K562 (cell line): ENCODE results near the gene PPM1N. TPM values are rescaled to one million over a fixed set of nuclear protein-coding genes. Genes with fewer than 3 reads are reported as not detected.

Source experiments
- BRD4 ChIP-seq: fragments of 200-600 bp; sonication (generic); IDR thresholded peaks from 2 replicates; pipeline ENCODE4 v1.6.1; 2017; ENCODE audit warnings: inconsistent platforms
- CBX3 ChIP-seq, 2 experiments: IDR thresholded peaks; 1 replicate in 1 of 2; 2 replicates in 1 of 2; pipeline ENCODE4 v1.6.1; 2012; ENCODE audit warnings: inconsistent platforms in 2 of 2, low read length in 2 of 2, borderline replicate concordance in 1 of 2, control low read depth in 1 of 2
- CBX5 ChIP-seq: IDR thresholded peaks from 2 replicates; pipeline ENCODE4 v1.6.1; 2014; ENCODE audit warnings: low read depth, borderline replicate concordance
- ERF ChIP-seq: fragments of 450-650 bp; formaldehyde crosslinking; IDR thresholded peaks from 2 replicates; pipeline ENCODE4 v1.4.0; 2020; ENCODE audit warnings: mild to moderate bottlenecking, mixed read lengths
- GABPB2 ChIP-seq: fragments of 250-450 bp; sonication (Bioruptor Pico); conservative IDR thresholded peaks from 2 replicates; pipeline ENCODE4 v1.5.1; 2021; ENCODE audit warnings: mild to moderate bottlenecking
- GATAD2A ChIP-seq: fragments of 450-650 bp; IDR thresholded peaks from 2 replicates; pipeline ENCODE4 v1.6.1; 2017
- HCFC1 ChIP-seq: IDR thresholded peaks from 2 replicates; pipeline ENCODE4 v1.6.1; 2012; ENCODE audit warnings: low read depth, low read length, improper control_type of control experiment
- IRF2 ChIP-seq: sonication (generic); formaldehyde crosslinking; IDR thresholded peaks from 2 replicates; pipeline ENCODE4 v1.8.1; 2022; ENCODE audit warnings: mild to moderate bottlenecking, missing genetic modification reagents
- KAT8 ChIP-seq: fragments of 450-650 bp; IDR thresholded peaks from 2 replicates; pipeline ENCODE4 v1.6.1; 2016; ENCODE audit warnings: low read depth, mild to moderate bottlenecking
- NR2C1 ChIP-seq, 2 experiments: fragments of 450-650 bp; IDR thresholded peaks; 2 replicates each; pipeline ENCODE4 v1.6.1; 2017; ENCODE audit warnings: mild to moderate bottlenecking in 2 of 2, antibody characterized with exemption in 1 of 2, inconsistent platforms in 1 of 2, missing compliant biosample characterization in 1 of 2, missing genetic modification characterization in 1 of 2
- NUFIP1 ChIP-seq: fragments of 450-650 bp; IDR thresholded peaks from 2 replicates; pipeline ENCODE4 v1.6.1; 2018; ENCODE audit not compliant: partially characterized antibody
- POLR3A ChIP-seq: IDR thresholded peaks from 2 replicates; pipeline ENCODE4 v1.6.1; 2011; ENCODE audit warnings: borderline replicate concordance, mild to moderate bottlenecking, moderate library complexity; ENCODE audit not compliant: insufficient read length, insufficient read depth; ENCODE audit errors: extremely low read depth
- RB1 ChIP-seq: fragments of 450-650 bp; IDR thresholded peaks from 2 replicates; pipeline ENCODE4 v1.6.1; 2017; ENCODE audit warnings: low read depth, mild to moderate bottlenecking
- RFX7 ChIP-seq: fragments of 250-450 bp; sonication (Bioruptor Pico); IDR thresholded peaks from 2 replicates; pipeline ENCODE4 v1.5.1; 2021; ENCODE audit warnings: mild to moderate bottlenecking
- SAFB2 ChIP-seq: fragments of 200-400 bp; formaldehyde crosslinking; IDR thresholded peaks from 2 replicates; pipeline ENCODE4 v1.6.1; 2018; ENCODE audit warnings: borderline replicate concordance, low read length, low read depth, moderate library complexity; ENCODE audit not compliant: severe bottlenecking
- TCFL5 ChIP-seq: fragments of 250-450 bp; sonication (Bioruptor Pico); conservative IDR thresholded peaks from 2 replicates; pipeline ENCODE4 v1.6.1; 2021; ENCODE audit warnings: mild to moderate bottlenecking, moderate library complexity, matching md5 sums
- TEAD4 ChIP-seq, 2 experiments: sonication (generic) in 1 of 2; formaldehyde crosslinking in 1 of 2; IDR thresholded peaks; 2 replicates each; pipeline versions ENCODE4 v1.6.1 to v1.8.0; 2012 to 2022; ENCODE audit warnings: borderline replicate concordance in 1 of 2, inconsistent platforms in 1 of 2, low read length in 1 of 2, mild to moderate bottlenecking in 1 of 2, missing genetic modification reagents in 1 of 2
- ZBTB8A ChIP-seq: fragments of 450-650 bp; IDR thresholded peaks from 2 replicates; pipeline ENCODE4 v1.6.1; 2018; ENCODE audit warnings: mild to moderate bottlenecking, moderate library complexity; ENCODE audit not compliant: partially characterized antibody
- ZNF3 ChIP-seq: fragments of 250-450 bp; sonication (Bioruptor Pico); IDR thresholded peaks from 2 replicates; pipeline ENCODE4 v1.5.0; 2021; ENCODE audit warnings: mild to moderate bottlenecking, moderate library complexity
- ZNF436 ChIP-seq: fragments of 250-450, 450-650 bp; sonication (Bioruptor Pico); formaldehyde crosslinking; IDR thresholded peaks from 2 replicates; pipeline ENCODE4 v1.7.0; 2020; ENCODE audit warnings: mild to moderate bottlenecking
- ZNF76 ChIP-seq: fragments of 250-450 bp; sonication (Bioruptor Pico); IDR thresholded peaks from 2 replicates; pipeline ENCODE4 v1.4.0; 2020; ENCODE audit warnings: mild to moderate bottlenecking, moderate library complexity, borderline replicate concordance
- polyA plus RNA-seq, 8 experiments: library from polyadenylated mRNA; depleted of rRNA in 4 of 8; stranded (reverse) in 5 of 8; unstranded in 3 of 8; fragments of >200 nt; fragmentation: Nextera tagmentation in 2 of 8; fragmentation: Illumina TruSeq in 1 of 8; extraction: Ambion mirVana in 2 of 8; extraction: Trizol in 1 of 8; gene quantifications; 2 replicates each; pipeline versions ENCODE4 v1.2.1 to v1.2.3, GENCODE V29; 2011 to 2014; ENCODE audit warnings: inconsistent platforms in 1 of 8, missing spikeins in 1 of 8
- total RNA-seq, 7 experiments: library from RNA; depleted of rRNA in 6 of 7; stranded (reverse); fragments of >200 nt in 6 of 7; fragmentation: Illumina TruSeq in 2 of 7; extraction: Trizol in 2 of 7; gene quantifications; 2 replicates each; pipeline versions ENCODE4 v1.2.1 to v1.2.3, GENCODE V29; 2011 to 2021; ENCODE audit warnings: low replicate concordance in 1 of 7
- TF ChIP-seq, protein P1 (sequence below): sonication (generic); formaldehyde crosslinking; IDR thresholded peaks from 2 replicates; pipeline ENCODE4 v1.8.0; 2022; ENCODE audit warnings: mild to moderate bottlenecking, low read depth, missing genetic modification reagents
- TF ChIP-seq, protein P2 (sequence below), 2 experiments: fragments of 250-450 bp in 1 of 2; fragments of 450-650 bp in 1 of 2; sonication (Bioruptor Pico) in 1 of 2; IDR thresholded peaks; 2 replicates each; pipeline versions ENCODE4 v1.6.1 to v1.8.0; 2016 to 2021; ENCODE audit warnings: mild to moderate bottlenecking in 2 of 2, moderate library complexity in 2 of 2, missing compliant biosample characterization in 1 of 2, missing genetic modification characterization in 1 of 2
- TF ChIP-seq, protein P3 (sequence below): fragments of 250-450 bp; sonication (Bioruptor Pico); IDR thresholded peaks from 2 replicates; pipeline ENCODE4 v1.4.0; 2020

Gene PPM1N
- total and polyA plus RNA-seq, 9 of the 15 experiments (the other 6 are each of a cell fraction or from before 2014, with no cell fraction given): 4.5 to 15.6 (median 8.7) TPM

DNA sequence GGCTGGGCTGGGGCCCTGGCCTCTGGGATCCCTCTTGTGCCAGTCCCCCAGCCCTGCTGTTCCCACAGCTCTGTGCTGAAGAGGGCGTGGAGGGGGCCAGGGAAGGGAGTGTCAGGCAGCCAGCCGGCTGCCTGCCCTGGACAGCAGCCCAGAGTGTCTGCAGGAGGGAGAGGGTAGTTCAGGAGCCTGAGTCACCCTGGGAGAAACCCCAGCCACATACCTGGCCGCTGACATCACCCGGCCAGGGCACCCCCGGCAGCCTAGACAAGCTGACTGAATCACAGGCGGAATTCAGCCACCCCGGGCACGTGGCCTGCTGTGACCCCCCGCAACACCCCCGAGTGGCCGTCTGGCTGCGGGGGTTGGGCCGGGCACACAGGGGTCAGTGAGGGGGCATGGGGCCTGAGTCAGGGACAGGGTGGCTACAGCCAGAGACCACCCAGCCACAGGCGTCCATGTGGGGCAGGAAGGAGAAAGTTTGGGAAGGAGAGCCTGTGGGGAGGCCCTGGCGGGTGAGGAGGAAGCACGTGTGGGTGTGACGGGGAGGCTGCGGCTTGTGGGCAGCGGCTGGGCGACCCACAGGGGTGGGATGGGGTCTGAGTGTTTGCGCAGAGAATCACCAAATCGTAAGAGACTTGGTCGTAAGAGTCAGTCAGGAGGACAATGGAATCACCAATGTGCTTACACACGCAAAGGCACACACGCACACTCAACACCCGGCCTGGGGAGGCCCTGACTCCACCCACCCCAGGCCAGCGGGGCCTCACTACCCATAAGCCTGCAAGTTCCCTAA, 42.3 kb upstream of the PPM1N start (continued):
- TF ChIP-seq, protein P1, sequence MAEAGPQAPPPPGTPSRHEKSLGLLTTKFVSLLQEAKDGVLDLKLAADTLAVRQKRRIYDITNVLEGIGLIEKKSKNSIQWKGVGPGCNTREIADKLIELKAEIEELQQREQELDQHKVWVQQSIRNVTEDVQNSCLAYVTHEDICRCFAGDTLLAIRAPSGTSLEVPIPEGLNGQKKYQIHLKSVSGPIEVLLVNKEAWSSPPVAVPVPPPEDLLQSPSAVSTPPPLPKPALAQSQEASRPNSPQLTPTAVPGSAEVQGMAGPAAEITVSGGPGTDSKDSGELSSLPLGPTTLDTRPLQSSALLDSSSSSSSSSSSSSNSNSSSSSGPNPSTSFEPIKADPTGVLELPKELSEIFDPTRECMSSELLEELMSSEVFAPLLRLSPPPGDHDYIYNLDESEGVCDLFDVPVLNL (CRISPR knock-in tag): no peak
- no peak for TF ChIP-seq NUFIP1
- no peak; a peak in 1 of 3 replicates for TF ChIP-seq CBX3 (IDR thresholded peaks at IDR 0.05; ENCODE audit: borderline replicate concordance in 1 of 2, low read length in 2 of 2)
- no peak; the same call in 1 of the 2 replicates for TF ChIP-seq GATAD2A
- TF ChIP-seq NR2C1 (IDR thresholded peaks at IDR 0.05): no peak
- TF ChIP-seq NR2C1 (tag; IDR thresholded peaks at IDR 0.05): peak; percentile 53
- peak; percentile 58; the same call in 1 of the 2 replicates for TF ChIP-seq ERF (CRISPR knock-in tag)
- TF ChIP-seq ZBTB8A: no peak
- TF ChIP-seq TCFL5: no peak
- no peak for TF ChIP-seq CBX5
- TF ChIP-seq SAFB2: no peak
- no peak for TF ChIP-seq KAT8
- TF ChIP-seq GABPB2 (CRISPR knock-in tag): no peak
- TF ChIP-seq HCFC1: no peak
- TF ChIP-seq BRD4: no peak
- no peak for TF ChIP-seq ZNF76 (CRISPR knock-in tag)
- no peak for TF ChIP-seq POLR3A
- TF ChIP-seq, protein P2, sequence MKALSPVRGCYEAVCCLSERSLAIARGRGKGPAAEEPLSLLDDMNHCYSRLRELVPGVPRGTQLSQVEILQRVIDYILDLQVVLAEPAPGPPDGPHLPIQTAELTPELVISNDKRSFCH (CRISPR knock-in tag; IDR thresholded peaks at IDR 0.05): no peak
- TF ChIP-seq, protein P2 (tag; IDR thresholded peaks at IDR 0.05): peak; percentile 34; the same call in 1 of the 2 replicates
- TF ChIP-seq TEAD4 (IDR thresholded peaks at IDR 0.05; ENCODE audit: low read length): peak; percentile 89
- TF ChIP-seq TEAD4 (CRISPR knock-in tag; IDR thresholded peaks at IDR 0.05; ENCODE audit: borderline replicate concordance): peak; percentile 95
- TF ChIP-seq IRF2 (CRISPR knock-in tag): no peak
- TF ChIP-seq, protein P3, sequence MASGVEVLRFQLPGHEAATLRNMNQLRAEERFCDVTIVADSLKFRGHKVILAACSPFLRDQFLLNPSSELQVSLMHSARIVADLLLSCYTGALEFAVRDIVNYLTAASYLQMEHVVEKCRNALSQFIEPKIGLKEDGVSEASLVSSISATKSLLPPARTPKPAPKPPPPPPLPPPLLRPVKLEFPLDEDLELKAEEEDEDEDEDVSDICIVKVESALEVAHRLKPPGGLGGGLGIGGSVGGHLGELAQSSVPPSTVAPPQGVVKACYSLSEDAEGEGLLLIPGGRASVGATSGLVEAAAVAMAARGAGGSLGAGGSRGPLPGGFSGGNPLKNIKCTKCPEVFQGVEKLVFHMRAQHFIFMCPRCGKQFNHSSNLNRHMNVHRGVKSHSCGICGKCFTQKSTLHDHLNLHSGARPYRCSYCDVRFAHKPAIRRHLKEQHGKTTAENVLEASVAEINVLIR (CRISPR knock-in tag): no peak
- no peak for TF ChIP-seq RB1
- TF ChIP-seq ZNF436 (CRISPR knock-in tag): no peak
- TF ChIP-seq RFX7 (CRISPR knock-in tag): no peak
- TF ChIP-seq ZNF3 (CRISPR knock-in tag): no peak
